Stimulated activated CD8-positive, alpha-beta memory T cell treated with anti-CD3 and anti-CD28 coated beads, Interleukin-2, amount 100 ng/mL, for 48 hours (primary cell): ENCODE measurements around the gene NALCN.

Experiments
- DNase-seq, 2 donors: peaks; one replicate each; pipeline ENCODE4 v3.0.0-alpha.2; 2020; ENCODE audit warnings: low read depth in 2 of 2

The NALCN gene

GRCh38 chr13:101291206-101291605 is 125.1 kb downstream of the NALCN start:
- no peak for DNase-seq

GRCh38 chr13:101289764-101290163 is 126.5 kb downstream of the NALCN start:
- DNase-seq = no peak

- DNase-seq = no peak
Observed at GRCh38 chr13:101283782-101284181, 132.5 kb downstream of the NALCN start.

- DNase-seq = no peak
Observed at GRCh38 chr13:101272886-101273285, 143.4 kb downstream of the NALCN start.

GRCh38 chr13:101271681-101272245 is 144.5 kb downstream of the NALCN start:
- DNase-seq = no peak

GRCh38 chr13:101267656-101268055 is 148.7 kb downstream of the NALCN start:
- DNase-seq = no peak

- no peak for DNase-seq
Observed at GRCh38 chr13:101265934-101266333, 150.4 kb downstream of the NALCN start.

GRCh38 chr13:101264931-101265330 is 151.4 kb downstream of the NALCN start:
- no peak for DNase-seq

- no peak for DNase-seq
Observed at GRCh38 chr13:101262306-101262705, 154.0 kb downstream of the NALCN start.

- DNase-seq = no peak
Observed at GRCh38 chr13:101258509-101258908, 157.8 kb downstream of the NALCN start.

- peak; percentile 27 to 57 for DNase-seq
Observed at GRCh38 chr13:101258071-101258470, 158.2 kb downstream of the NALCN start.

GRCh38 chr13:101248739-101249514 is 167.4 kb downstream of the NALCN start:
- no peak for DNase-seq

- DNase-seq = no peak
Observed at GRCh38 chr13:101242720-101243119, 173.6 kb downstream of the NALCN start.

GRCh38 chr13:101238555-101238954 is 177.8 kb downstream of the NALCN start:
- DNase-seq = no peak

- DNase-seq = no peak
Observed at GRCh38 chr13:101231751-101232428, 184.4 kb downstream of the NALCN start.

- no peak for DNase-seq
Observed at GRCh38 chr13:101230271-101230890, 185.9 kb downstream of the NALCN start.

GRCh38 chr13:101219609-101220265 is 196.6 kb downstream of the NALCN start:
- DNase-seq = no peak

GRCh38 chr13:101218484-101218883 is 197.8 kb downstream of the NALCN start:
- no peak for DNase-seq

- no peak for DNase-seq
Observed at GRCh38 chr13:101217086-101217485, 199.2 kb downstream of the NALCN start.

GRCh38 chr13:101211261-101211660 is 205.0 kb downstream of the NALCN start:
- DNase-seq = no peak

- no peak for DNase-seq
Observed at GRCh38 chr13:101210774-101211173, 205.5 kb downstream of the NALCN start.
